22Rv1 (cell line): Measurements from ENCODE around the gene COL4A2.

ENCODE experiments used
- H3K27ac ChIP-seq: fragments of 450-650 bp; 2 replicates; pipeline ENCODE4 v1.5.1; 2017
- ZFX ChIP-seq: fragments of 450-650 bp; IDR thresholded peaks from 2 replicates; pipeline ENCODE4 v1.6.1; 2017; ENCODE audit warnings: antibody characterized with exemption, borderline replicate concordance
- TF ChIP-seq, protein P1 (sequence below): fragments of 450-650 bp; IDR thresholded peaks from 2 replicates; pipeline ENCODE4 v1.5.1; 2017; ENCODE audit warnings: mild to moderate bottlenecking

Gene COL4A2

GRCh38 chr13:110347088-110347487 lies 40.0 kb downstream of the COL4A2 start:
- no peak overlapping the region for H3K27ac ChIP-seq
- no peak for TF ChIP-seq ZFX
- TF ChIP-seq, protein P1, sequence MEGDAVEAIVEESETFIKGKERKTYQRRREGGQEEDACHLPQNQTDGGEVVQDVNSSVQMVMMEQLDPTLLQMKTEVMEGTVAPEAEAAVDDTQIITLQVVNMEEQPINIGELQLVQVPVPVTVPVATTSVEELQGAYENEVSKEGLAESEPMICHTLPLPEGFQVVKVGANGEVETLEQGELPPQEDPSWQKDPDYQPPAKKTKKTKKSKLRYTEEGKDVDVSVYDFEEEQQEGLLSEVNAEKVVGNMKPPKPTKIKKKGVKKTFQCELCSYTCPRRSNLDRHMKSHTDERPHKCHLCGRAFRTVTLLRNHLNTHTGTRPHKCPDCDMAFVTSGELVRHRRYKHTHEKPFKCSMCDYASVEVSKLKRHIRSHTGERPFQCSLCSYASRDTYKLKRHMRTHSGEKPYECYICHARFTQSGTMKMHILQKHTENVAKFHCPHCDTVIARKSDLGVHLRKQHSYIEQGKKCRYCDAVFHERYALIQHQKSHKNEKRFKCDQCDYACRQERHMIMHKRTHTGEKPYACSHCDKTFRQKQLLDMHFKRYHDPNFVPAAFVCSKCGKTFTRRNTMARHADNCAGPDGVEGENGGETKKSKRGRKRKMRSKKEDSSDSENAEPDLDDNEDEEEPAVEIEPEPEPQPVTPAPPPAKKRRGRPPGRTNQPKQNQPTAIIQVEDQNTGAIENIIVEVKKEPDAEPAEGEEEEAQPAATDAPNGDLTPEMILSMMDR: no peak

GRCh38 chr13:110347535-110348308 lies 40.6 kb downstream of the COL4A2 start:
- TF ChIP-seq ZFX: no peak
- TF ChIP-seq, protein P1: no peak
- no peak overlapping the region for H3K27ac ChIP-seq

GRCh38 chr13:110348309-110349105 lies 41.4 kb downstream of the COL4A2 start:
- TF ChIP-seq ZFX: no peak
- H3K27ac ChIP-seq: no peak overlapping the region

DNA sequence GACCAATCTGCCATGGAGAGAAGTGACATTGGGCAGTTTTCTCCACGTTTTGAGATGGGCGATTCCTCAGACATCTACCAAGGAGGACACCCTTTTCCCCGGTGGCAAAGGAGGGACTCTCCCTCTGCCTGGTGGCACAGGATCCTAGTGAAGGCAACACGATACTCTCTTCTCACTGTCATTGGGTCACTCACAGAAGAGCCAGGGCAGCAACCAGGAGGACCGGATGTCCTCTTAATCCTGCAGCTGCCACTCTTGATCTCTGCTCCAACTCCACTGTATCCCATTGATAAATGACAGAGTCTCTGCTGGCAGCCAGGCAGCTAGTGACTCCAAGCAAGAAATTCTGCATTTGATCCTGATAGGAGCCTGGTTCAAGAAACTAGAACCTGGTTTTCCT lies 42.2 kb downstream of the COL4A2 start:
- TF ChIP-seq ZFX: no peak
- TF ChIP-seq, protein P1: no peak
- H3K27ac ChIP-seq: no peak overlapping the region

DNA sequence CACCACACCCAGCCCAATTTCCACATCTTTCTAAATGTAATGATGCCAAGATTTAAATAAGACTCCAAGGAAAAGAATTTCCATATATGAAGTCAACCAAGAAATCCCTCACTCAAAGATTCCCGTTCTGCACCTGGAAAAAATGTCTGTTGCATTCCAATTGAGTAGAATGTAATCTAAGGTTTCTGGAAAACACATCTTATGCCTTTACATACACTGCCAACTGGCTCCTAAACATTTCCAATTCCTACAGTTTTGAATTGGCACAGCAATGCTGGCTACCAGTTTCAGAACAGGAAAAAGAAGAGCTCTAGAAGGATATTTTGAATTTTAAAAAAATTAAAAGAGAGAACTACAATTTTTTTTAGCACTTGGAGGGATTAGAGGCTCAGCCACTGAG lies 43.0 kb downstream of the COL4A2 start:
- H3K27ac ChIP-seq: no peak overlapping the region
- TF ChIP-seq, protein P1: no peak
- TF ChIP-seq ZFX: no peak

GRCh38 chr13:110350509-110350908 lies 43.4 kb downstream of the COL4A2 start:
- no peak overlapping the region for H3K27ac ChIP-seq
- TF ChIP-seq ZFX: no peak
- TF ChIP-seq, protein P1: no peak

DNA sequence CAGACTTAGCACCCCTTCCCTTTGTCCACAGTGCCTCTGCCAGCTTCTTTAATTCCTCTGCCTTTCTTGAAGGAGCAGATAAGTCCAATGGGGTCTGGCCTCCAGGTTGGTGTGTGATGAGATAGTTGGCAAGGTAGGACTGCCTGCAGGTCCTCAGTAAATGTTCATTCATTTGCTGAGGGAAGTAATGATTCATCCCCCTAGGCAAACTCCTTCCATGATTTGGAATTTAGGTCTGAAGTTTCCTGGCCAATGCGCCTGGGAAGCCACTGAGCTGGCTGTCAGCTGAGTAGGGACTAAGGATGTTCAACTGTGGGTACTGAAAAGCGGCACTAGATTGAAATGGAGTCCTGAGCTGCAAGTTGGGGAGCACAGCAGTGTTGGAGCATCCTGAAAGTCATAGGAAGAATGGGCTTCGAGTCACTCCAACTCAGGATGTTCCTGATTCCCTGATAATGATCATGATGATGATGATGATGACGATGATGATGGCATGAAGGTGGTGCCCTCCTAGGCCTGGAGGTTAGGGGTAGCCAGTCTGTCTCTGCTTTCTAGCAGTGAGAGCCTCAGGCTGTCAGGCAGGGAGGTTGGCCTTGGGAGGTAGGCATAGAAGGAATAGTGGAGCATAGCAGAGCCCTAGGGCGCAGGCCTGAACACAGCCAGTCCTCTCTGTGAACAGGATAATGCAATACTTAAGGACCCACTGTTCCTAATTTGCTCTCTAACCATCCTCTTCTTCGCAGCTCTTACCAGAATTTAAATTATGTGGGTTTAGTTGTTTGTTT lies 44.7 kb downstream of the COL4A2 start:
- no peak overlapping the region for H3K27ac ChIP-seq
- TF ChIP-seq, protein P1: no peak
- TF ChIP-seq ZFX: no peak
